ENCODE data around the gene CAPNS2.

- TF ChIP-seq CTCF (IDR thresholded peaks at IDR 0.05) (no peak), POLR2A (IDR thresholded peaks at IDR 0.05) (no peak), EP300 (IDR thresholded peaks at IDR 0.05) (no peak)
Measured at GRCh38 chr16:55568207-55568606, 1.7 kb downstream of the CAPNS2 start.

All from gastroesophageal sphincter (tissue), 3 donors.